ENCODE results near the gene PDE3B. TPM values are rescaled to one million over a fixed set of nuclear protein-coding genes. Genes with fewer than 3 reads are reported as not detected.

The PDE3B gene
- total RNA-seq, 4 donors from 2014 or later = 13.3 to 23.3 (median 21.5) TPM

DNA sequence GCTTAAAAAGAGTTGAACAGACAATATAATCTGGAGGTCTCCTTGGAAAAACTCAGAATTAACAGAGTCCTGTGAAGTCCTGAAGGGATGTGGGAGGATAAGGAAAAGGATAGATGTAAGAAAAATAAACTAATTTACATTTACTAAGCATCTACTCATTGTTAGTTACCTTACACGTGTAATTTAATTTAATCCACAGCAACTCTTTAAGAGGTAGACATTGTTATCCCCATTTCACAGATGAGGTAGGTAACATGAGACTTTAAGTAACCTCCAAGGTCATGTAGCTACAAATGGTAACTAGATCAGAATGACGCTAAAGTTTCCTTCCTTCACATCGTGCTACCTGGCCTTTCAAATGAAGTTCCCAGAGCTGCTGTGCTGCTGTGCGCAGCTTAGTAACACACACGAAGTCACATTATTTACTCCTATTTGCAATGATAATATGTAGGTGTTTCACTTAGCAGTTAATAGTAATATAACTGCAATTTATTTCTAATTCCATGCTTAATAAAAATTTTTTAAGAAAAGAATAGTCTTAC lies 5.7 kb upstream of the PDE3B start:
- TF ChIP-seq EP300 (IDR thresholded peaks at IDR 0.05) = no peak
- TF ChIP-seq, protein P1, sequence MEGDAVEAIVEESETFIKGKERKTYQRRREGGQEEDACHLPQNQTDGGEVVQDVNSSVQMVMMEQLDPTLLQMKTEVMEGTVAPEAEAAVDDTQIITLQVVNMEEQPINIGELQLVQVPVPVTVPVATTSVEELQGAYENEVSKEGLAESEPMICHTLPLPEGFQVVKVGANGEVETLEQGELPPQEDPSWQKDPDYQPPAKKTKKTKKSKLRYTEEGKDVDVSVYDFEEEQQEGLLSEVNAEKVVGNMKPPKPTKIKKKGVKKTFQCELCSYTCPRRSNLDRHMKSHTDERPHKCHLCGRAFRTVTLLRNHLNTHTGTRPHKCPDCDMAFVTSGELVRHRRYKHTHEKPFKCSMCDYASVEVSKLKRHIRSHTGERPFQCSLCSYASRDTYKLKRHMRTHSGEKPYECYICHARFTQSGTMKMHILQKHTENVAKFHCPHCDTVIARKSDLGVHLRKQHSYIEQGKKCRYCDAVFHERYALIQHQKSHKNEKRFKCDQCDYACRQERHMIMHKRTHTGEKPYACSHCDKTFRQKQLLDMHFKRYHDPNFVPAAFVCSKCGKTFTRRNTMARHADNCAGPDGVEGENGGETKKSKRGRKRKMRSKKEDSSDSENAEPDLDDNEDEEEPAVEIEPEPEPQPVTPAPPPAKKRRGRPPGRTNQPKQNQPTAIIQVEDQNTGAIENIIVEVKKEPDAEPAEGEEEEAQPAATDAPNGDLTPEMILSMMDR (IDR thresholded peaks at IDR 0.05) = no peak
- no peak for TF ChIP-seq POLR2AphosphoS5 (IDR thresholded peaks at IDR 0.05)
- TF ChIP-seq POLR2A (IDR thresholded peaks at IDR 0.05; ENCODE audit: low read depth) = no peak
- Histone ChIP-seq H3K4me1 (peaks cover 0 to 60% (median 44%) of the 10 kb centered on the region in 4 donors), H3K4me3 (no peak overlapping the region), H3K36me3 (no peaks in the 10 kb centered on the region), H3K27ac (replicated peaks in 1 of 4) (no peak overlapping the region), H3K27me3 (no peaks in the 10 kb centered on the region), H3K9me3 (no peaks in the 10 kb centered on the region)
- DNase-seq (ENCODE audit: extremely low spot score) = no peak
- WGBS = 91% methylated on average over 5 of the region's 5 CpGs
- intact Hi-C loops (cut with DNase I) = no loop called here

DNA sequence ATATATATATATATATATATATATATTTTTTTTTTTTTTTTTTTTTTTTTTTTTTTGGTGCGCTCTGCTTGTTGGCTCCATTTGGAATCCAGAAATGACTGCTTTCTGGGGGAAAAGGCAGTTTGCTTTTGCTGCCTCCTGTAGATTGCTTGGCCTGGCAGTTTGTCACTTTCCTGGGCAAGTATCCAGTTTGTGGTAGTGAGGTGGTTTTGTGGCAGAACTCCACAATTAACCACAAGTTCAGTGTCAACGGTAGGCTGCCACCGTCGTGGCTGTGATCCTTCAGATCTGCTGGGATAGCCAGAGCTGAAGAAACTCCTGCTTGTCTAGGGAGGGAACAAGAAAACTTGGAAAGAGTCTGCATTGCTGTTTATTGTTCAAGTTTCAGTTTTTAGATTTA lies 5.0 kb upstream of the PDE3B start:
- Histone ChIP-seq H3K27ac (replicated peaks in 1 of 4) (peak overlapping the region in 1 of 4 donors; percentile 40), H3K4me1 (peaks cover 3 to 65% (median 48%) of the 10 kb centered on the region in 4 donors), H3K4me3 (no peak overlapping the region), H3K36me3 (no peaks in the 10 kb centered on the region), H3K27me3 (no peaks in the 10 kb centered on the region), H3K9me3 (no peaks in the 10 kb centered on the region)
- no peak for DNase-seq (ENCODE audit: extremely low spot score)
- intact Hi-C loops (cut with DNase I) = no loop called here
- TF ChIP-seq POLR2AphosphoS5 (IDR thresholded peaks at IDR 0.05) (no peak), POLR2A (IDR thresholded peaks at IDR 0.05; ENCODE audit: low read depth) (no peak), EP300 (IDR thresholded peaks at IDR 0.05) (no peak)
- TF ChIP-seq, protein P1 (IDR thresholded peaks at IDR 0.05) = no peak
- 47% methylated on average over 3 of the region's 4 CpGs for WGBS

DNA sequence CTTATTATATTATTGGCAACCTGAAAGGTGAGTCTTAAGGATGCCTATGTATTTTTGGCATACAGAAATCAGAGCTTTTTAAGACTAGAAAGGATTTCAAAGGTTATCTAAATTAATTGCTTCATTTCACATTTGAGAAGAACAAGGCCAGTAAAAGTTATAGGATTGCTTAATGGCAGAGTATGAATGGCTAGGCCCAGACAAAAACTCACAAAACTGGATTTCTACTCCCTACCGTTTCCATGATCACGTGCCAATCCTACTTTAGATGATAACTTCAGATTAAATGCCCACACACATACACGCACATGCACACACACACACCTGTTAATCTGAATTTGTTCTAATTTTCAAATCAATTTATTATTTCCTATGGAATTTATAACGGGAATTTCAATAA lies 1.8 kb upstream of the PDE3B start:
- DNase-seq (ENCODE audit: extremely low spot score) = no peak
- Histone ChIP-seq H3K27ac (replicated peaks in 1 of 4) (peak overlapping the region; percentile 51 to 95 (median 74)), H3K4me3 (no peak overlapping the region), H3K27me3 (no peaks in the 10 kb centered on the region), H3K4me1 (peaks cover 10 to 58% (median 41%) of the 10 kb centered on the region in 4 donors), H3K36me3 (no peaks in the 10 kb centered on the region), H3K9me3 (no peaks in the 10 kb centered on the region)
- TF ChIP-seq POLR2A (IDR thresholded peaks at IDR 0.05; ENCODE audit: low read depth) = no peak
- TF ChIP-seq EP300 (IDR thresholded peaks at IDR 0.05) = no peak
- intact Hi-C loops (cut with DNase I) = loop anchor here (5.0 to 10.0 kb wide), 2 partner anchors 104 to 253 kb away; partner anchors contain the start of gene CYP2R1
- 89% methylated on average over 4 of the region's 4 CpGs for WGBS

DNA sequence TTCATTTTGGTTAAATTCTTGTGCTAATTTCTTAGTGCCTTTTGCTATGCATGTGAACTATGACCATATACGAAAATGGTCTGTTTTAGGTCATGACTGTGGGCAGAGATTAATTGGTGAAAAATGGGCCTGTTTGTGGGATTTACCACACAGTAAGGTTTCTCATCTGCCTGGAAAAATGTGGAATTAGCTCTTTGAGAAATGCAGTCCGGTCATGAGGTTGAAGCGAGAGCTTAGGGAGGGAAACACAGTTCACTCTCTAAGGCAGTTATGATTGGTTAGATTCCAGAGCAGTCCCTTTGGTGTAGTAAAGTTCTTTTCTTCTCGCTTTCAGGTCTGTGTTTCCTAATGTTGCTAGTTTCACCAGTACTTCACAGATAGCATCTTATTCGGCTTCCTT lies 1.2 kb upstream of the PDE3B start:
- Histone ChIP-seq H3K27me3 (no peaks in the 10 kb centered on the region), H3K27ac (replicated peaks in 1 of 4) (peak overlapping the region; percentile 88 to 95 (median 90)), H3K4me3 (peak overlapping the region in 2 of 4 donors; percentile 82 to 95), H3K9me3 (no peaks in the 10 kb centered on the region), H3K36me3 (no peaks in the 10 kb centered on the region), H3K4me1 (peaks cover 10 to 58% (median 41%) of the 10 kb centered on the region in 4 donors)
- 71% methylated on average over 5 of the region's 5 CpGs for WGBS
- TF ChIP-seq EP300 (IDR thresholded peaks at IDR 0.05) (no peak), POLR2AphosphoS5 (IDR thresholded peaks at IDR 0.05) (no peak), POLR2A (IDR thresholded peaks at IDR 0.05; ENCODE audit: low read depth) (no peak)
- TF ChIP-seq, protein P1 (IDR thresholded peaks at IDR 0.05) = no peak
- intact Hi-C loops (cut with DNase I) = loop anchor here (5.0 to 10.0 kb wide), 2 partner anchors 105 to 252 kb away; partner anchors contain the start of gene CYP2R1
- no peak for DNase-seq (ENCODE audit: extremely low spot score)

DNA sequence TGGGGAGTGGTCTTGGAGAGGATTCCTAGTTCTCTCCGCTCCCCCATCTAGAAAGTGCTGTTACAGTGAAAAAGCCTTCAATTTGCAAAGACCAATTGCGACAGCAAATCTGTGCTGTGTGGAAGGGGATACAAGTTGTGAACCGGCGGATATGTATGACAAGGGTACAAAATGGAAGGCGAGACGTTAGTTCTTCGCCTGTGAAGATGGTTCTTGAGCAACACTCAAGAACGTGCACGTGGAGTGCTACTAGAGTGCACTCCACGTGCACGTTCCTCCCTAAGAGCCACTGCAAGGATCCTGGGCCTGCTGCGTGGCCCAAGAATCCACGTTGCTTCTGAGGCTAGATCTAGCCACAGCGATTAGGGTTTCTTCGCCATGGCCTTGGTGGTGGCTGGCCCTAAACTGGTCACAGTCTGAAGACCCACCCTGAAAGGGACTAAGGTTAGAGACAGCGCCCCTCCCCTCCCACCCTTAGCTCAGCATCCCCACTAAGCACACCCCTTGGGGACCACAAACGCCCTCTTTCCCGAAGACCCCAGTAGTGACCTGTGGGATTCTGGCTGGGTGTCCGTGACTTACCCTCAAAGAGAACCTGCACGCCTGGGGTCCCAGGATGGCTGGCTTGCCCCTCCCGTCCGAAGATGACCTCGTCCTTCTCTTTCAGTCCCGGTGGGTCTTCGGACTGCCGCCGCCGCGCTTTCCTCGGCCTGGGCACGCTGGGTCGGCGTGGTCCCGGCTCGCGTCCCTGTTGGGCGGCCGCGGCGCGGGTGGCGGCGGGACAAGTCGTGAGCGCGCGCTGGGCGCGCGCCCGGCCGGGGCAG lies 519 bp upstream of the PDE3B start:
- 84% methylated on average over 16 of the region's 52 CpGs for WGBS
- Histone ChIP-seq H3K9me3 (no peaks in the 10 kb centered on the region), H3K36me3 (no peaks in the 10 kb centered on the region), H3K27ac (replicated peaks in 1 of 4) (peak overlapping the region; percentile 88 to 95 (median 90)), H3K27me3 (no peaks in the 10 kb centered on the region), H3K4me1 (peaks cover 10 to 61% (median 41%) of the 10 kb centered on the region in 4 donors), H3K4me3 (peak overlapping the region; percentile 81 to 95 (median 82))
- no peak for DNase-seq (ENCODE audit: extremely low spot score)
- TF ChIP-seq, protein P1 (IDR thresholded peaks at IDR 0.05) = no peak
- no peak for TF ChIP-seq EP300 (IDR thresholded peaks at IDR 0.05)
- no peak for TF ChIP-seq POLR2AphosphoS5 (IDR thresholded peaks at IDR 0.05)
- TF ChIP-seq POLR2A (IDR thresholded peaks at IDR 0.05; ENCODE audit: low read depth) = no peak
- intact Hi-C loops (cut with DNase I) = loop anchor here (5.0 to 10.0 kb wide), 2 partner anchors 106 to 252 kb away; partner anchors contain the start of gene CYP2R1
